MG63 (cell line): ENCODE data around the gene C2orf76. TPM values are rescaled to one million over a fixed set of nuclear protein-coding genes. Genes with fewer than 3 reads are reported as not detected.

Experiments used
- total RNA-seq: library from RNA; depleted of rRNA; stranded (reverse); fragments of >200 nt; shearing (Covaris generic); gene quantifications from 2 replicates; pipeline ENCODE4 v1.2.3, GENCODE V29; 2014; ENCODE audit warnings: low replicate concordance; rRNA removed

Gene C2orf76
- total RNA-seq, 1 experiment from 2014 or later = 16.5 TPM

Other genes starting within 250 kb of the C2orf76 start
- gene C1QL2, start 208.1 kb downstream of the C2orf76 start, total RNA-seq = not detected in 2 replicates
- 7.6 and 8.1 TPM in 2 replicates for gene STEAP3, start 143.0 kb downstream of the C2orf76 start, total RNA-seq
- 68.1 and 102 TPM in 2 replicates for gene DBI, start 143 bp upstream of the C2orf76 start, total RNA-seq
- 0.56 TPM in 1 of 2 replicates, not detected in the other for gene TMEM37, start 65.0 kb upstream of the C2orf76 start, total RNA-seq
- not detected in 2 replicates for gene SCTR, start 157.6 kb upstream of the C2orf76 start, total RNA-seq
- not detected in 2 replicates for gene CFAP221, start 177.6 kb upstream of the C2orf76 start, total RNA-seq